ENCODE data around the gene ACVR1.

The ACVR1 gene

DNA sequence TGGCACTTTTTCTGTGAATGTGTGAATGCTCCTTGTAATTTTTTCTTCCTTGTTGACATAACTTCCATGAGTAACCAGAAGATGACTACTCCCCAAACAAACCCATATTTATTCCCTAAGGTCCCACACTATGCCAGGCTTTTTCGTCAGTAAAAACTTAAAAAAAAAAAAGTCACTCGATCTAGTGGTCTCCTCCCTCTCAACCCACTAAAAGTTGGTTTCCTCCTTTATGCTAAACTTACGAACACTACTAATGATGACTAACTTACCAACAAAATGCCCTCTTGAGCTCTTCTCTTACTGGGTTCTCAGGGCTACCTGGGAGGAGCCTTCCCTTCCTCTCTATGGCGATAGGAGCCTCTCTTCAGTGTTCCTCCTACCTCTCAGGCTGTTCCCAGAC, 18.2 kb downstream of the ACVR1 start:
- TF ChIP-seq, protein P1, sequence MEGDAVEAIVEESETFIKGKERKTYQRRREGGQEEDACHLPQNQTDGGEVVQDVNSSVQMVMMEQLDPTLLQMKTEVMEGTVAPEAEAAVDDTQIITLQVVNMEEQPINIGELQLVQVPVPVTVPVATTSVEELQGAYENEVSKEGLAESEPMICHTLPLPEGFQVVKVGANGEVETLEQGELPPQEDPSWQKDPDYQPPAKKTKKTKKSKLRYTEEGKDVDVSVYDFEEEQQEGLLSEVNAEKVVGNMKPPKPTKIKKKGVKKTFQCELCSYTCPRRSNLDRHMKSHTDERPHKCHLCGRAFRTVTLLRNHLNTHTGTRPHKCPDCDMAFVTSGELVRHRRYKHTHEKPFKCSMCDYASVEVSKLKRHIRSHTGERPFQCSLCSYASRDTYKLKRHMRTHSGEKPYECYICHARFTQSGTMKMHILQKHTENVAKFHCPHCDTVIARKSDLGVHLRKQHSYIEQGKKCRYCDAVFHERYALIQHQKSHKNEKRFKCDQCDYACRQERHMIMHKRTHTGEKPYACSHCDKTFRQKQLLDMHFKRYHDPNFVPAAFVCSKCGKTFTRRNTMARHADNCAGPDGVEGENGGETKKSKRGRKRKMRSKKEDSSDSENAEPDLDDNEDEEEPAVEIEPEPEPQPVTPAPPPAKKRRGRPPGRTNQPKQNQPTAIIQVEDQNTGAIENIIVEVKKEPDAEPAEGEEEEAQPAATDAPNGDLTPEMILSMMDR (conservative IDR thresholded peaks at IDR 0.05; ENCODE audit: low read length): no peak
- no peak overlapping the region for H3K4me3 ChIP-seq (ENCODE audit: low read length)
- DNase-seq (ENCODE audit: low read depth): peak; percentile 52

DNA sequence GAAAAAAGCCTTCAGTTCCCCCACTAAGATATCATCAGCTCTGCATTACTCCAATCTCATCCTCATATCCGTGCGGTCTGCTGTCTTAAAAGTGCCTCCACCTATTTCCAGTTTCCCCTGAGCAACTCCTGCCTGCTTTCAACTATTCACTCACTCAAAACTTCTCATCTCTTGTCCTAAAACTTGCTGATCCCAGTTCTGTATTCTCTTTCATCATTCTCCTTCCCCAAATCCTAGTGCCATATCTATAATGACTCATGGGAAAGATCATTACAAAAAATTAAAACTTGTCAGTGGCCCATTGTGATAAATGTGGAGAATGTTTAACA, 20.0 kb downstream of the ACVR1 start:
- TF ChIP-seq, protein P1 (conservative IDR thresholded peaks at IDR 0.05; ENCODE audit: low read length): no peak
- no peak overlapping the region for H3K4me3 ChIP-seq (ENCODE audit: low read length)
- no peak for DNase-seq (ENCODE audit: low read depth)

DNA sequence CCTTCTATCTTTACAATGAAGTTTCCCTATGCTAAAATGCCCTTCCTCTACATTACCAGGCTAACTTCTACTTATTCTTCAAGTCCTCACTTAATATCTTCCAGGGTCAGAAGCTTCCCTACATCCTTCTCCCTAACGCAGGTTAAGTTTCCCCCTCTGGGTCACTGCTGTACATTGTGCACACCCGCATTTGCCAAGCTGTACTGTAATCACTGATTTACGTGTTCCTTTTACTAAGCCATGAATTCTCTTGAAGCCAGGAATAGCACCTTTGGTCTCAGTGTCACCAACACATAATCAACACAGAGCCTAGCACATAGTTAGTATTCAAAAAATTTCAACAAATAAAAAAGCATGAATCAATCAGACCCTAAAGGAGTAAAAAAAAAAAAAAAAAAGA, 22.3 kb downstream of the ACVR1 start:
- H3K4me3 ChIP-seq (ENCODE audit: low read length): no peak overlapping the region

DNA sequence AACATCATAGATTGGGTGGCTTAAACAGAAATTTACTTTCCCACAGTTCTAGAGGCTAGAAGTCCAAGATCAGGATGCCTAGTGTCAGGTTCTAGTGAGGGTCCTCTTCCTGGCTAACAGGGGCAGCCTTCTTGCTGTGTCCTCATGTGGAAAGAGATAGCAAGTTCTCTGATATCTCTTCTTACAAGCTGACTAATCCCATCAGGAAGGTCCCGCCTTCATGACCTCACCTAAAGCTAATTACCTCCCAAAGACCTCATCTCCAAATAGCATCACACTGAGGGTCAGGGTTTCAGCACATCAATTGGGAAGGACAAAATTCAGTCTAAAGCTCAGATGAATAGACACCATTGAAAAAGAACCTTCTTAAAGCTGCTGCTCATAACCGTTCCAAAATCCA, 22.9 kb downstream of the ACVR1 start:
- no peak for DNase-seq (ENCODE audit: low read depth)
- no peak overlapping the region for H3K4me3 ChIP-seq (ENCODE audit: low read length)

More for the DNA sequence above, 22.3 kb downstream of the ACVR1 start:
- DNase-seq (ENCODE audit: low read depth): no peak
- TF ChIP-seq, protein P1 (conservative IDR thresholded peaks at IDR 0.05; ENCODE audit: low read length): no peak

DNA sequence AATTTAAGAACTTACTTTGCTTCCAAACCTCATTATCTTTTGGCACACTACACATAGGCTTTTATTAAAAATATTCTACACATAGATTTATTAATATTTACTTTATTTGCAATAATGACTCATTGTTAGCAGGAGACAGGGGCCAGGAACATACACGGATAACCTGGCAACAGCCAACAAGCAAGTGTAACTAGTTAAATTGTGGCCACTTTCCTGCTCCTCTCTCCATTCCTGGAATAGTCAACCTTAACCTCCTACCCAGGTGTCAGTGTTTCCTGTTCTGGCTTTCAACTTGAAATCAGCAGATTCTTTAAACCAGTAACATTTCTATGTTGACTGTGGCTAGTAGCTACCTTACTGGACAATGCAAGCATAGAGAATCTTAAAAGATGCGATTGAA, 26.5 kb downstream of the ACVR1 start:
- no peak overlapping the region for H3K4me3 ChIP-seq (ENCODE audit: low read length)
- TF ChIP-seq, protein P1 (conservative IDR thresholded peaks at IDR 0.05; ENCODE audit: low read length): no peak
- DNase-seq (ENCODE audit: low read depth): no peak

More for the DNA sequence above, 22.9 kb downstream of the ACVR1 start:
- TF ChIP-seq, protein P1 (conservative IDR thresholded peaks at IDR 0.05; ENCODE audit: low read length): no peak

DNA sequence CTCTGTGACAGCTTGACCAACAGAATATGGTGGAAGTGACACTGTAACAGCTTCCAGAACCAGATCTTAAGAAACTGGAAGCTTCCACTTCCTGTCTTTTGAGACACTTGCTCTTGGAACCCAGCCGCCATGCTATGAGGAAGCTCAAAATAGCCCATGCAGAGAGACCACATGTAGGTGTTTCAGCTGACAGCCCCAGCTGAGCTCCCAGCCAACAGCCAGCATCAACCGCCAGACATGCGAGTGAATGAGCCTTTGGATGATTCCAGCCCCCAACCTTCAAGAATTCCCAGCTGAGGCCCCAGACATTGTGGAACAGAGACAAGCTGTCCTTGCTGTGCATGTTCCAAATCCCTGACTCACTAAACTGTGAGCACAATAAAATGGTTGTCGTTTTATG, 27.9 kb downstream of the ACVR1 start:
- no peak for DNase-seq (ENCODE audit: low read depth)

DNA sequence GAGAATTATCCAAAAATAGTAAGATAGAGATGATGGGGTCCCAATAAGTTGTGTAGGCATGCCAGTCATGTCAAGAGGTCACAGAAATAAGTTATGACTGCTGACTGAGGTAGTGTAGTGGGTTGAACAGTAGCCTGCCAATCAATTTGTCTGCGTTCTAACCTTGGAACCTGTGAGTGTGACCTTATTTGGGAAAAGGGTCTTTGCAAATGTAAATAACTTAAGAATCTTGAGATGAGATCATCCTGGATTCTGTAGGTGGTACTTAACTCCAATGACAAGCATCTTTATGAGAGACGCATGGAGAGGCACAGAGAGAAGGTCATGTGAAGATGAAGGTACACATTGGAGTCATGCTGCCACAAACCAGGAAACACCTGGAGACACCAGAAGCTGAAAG, 31.0 kb downstream of the ACVR1 start:
- H3K4me3 ChIP-seq (ENCODE audit: low read length): no peak overlapping the region
- DNase-seq (ENCODE audit: low read depth): no peak
- TF ChIP-seq, protein P1 (conservative IDR thresholded peaks at IDR 0.05; ENCODE audit: low read length): no peak

More for the DNA sequence above, 27.9 kb downstream of the ACVR1 start:
- TF ChIP-seq, protein P1 (conservative IDR thresholded peaks at IDR 0.05; ENCODE audit: low read length): no peak
- no peak overlapping the region for H3K4me3 ChIP-seq (ENCODE audit: low read length)

All from AG10803 (cell line).